ENCODE data around the gene ZFYVE16.
"Not testable (repeated sequence)": the region's sequence is repeated elsewhere in the genome, so short reads cannot be mapped to it uniquely, and the experiment has no call there.

The ZFYVE16 gene

DNA sequence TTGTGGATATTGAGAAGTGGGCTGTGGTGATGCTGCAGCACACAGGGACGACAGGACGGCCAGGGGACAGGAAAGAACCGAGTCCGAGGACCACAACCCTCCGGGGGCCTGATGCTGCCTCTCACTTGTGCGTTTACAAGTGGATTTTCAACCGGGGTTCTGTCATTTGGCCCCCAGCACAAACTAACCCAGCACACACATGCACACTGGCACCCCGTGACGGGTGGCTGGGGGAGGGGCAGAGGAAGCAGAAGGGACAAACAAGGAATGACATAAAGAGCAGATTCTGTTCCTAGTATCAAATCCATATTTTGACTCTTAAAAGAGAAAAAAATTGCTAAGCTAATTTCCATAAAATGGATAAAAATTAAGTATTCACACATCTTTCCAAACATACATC lies 18.3 kb upstream of the ZFYVE16 start:
- Histone ChIP-seq H3K9ac (ENCODE audit: low read depth, low read length) (no peak overlapping the region), H3K27me3 (ENCODE audit: control insufficient read depth, insufficient read depth, low read length) (no peaks in the 10 kb centered on the region), H3K4me1 (ENCODE audit: control insufficient read depth, insufficient read depth, low read length) (peaks cover 11% of the 10 kb centered on the region), H3K9me3 (ENCODE audit: control insufficient read depth, insufficient read depth, low read length) (no peaks in the 10 kb centered on the region), H3K36me3 (ENCODE audit: control insufficient read depth, insufficient read depth, low read length) (no peaks in the 10 kb centered on the region), H3K4me3 (ENCODE audit: low read depth, low read length) (no peak overlapping the region)

DNA sequence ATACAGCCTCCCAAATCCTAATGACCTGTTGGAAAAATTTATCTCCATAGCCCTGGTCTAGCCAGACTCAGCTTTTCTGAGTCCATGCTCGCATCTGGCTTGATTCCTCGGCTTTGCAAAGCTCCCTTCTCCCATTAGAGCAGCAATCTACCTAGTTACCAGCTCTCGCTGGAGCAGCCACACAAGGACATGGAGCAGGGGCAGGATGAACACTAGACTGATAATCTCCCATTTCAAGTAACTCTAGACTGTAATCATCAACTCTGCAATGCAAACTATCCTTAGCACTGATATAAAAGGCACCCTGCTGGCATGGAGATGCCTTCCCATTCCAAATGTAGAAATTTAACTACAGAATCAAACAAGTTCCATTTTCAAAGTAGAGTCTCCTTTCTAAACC lies 17.5 kb upstream of the ZFYVE16 start:
- not testable (repeated sequence) for H3K36me3 ChIP-seq (ENCODE audit: control insufficient read depth, insufficient read depth, low read length); H3K27me3 ChIP-seq (ENCODE audit: control insufficient read depth, insufficient read depth, low read length); H3K4me3 ChIP-seq (ENCODE audit: low read depth, low read length); H3K9ac ChIP-seq (ENCODE audit: low read depth, low read length); H3K9me3 ChIP-seq (ENCODE audit: control insufficient read depth, insufficient read depth, low read length)
- H3K4me1 ChIP-seq (ENCODE audit: control insufficient read depth, insufficient read depth, low read length) = peaks cover 11% of the 10 kb centered on the region

GRCh38 chr5:80391267-80391666 lies 16.6 kb upstream of the ZFYVE16 start:
- H3K4me3 ChIP-seq (ENCODE audit: low read depth, low read length); H3K9me3 ChIP-seq (ENCODE audit: control insufficient read depth, insufficient read depth, low read length); H3K9ac ChIP-seq (ENCODE audit: low read depth, low read length); H3K27me3 ChIP-seq (ENCODE audit: control insufficient read depth, insufficient read depth, low read length); H3K36me3 ChIP-seq (ENCODE audit: control insufficient read depth, insufficient read depth, low read length): not testable (repeated sequence)
- peaks cover 11% of the 10 kb centered on the region for H3K4me1 ChIP-seq (ENCODE audit: control insufficient read depth, insufficient read depth, low read length)

GRCh38 chr5:80399526-80400239 lies 8.2 kb upstream of the ZFYVE16 start:
- Histone ChIP-seq H3K36me3 (ENCODE audit: control insufficient read depth, insufficient read depth, low read length) (no peaks in the 10 kb centered on the region), H3K9ac (ENCODE audit: low read depth, low read length) (no peak overlapping the region), H3K4me1 (ENCODE audit: control insufficient read depth, insufficient read depth, low read length) (no peaks in the 10 kb centered on the region), H3K9me3 (ENCODE audit: control insufficient read depth, insufficient read depth, low read length) (no peaks in the 10 kb centered on the region), H3K4me3 (ENCODE audit: low read depth, low read length) (no peak overlapping the region), H3K27me3 (ENCODE audit: control insufficient read depth, insufficient read depth, low read length) (no peaks in the 10 kb centered on the region)

DNA sequence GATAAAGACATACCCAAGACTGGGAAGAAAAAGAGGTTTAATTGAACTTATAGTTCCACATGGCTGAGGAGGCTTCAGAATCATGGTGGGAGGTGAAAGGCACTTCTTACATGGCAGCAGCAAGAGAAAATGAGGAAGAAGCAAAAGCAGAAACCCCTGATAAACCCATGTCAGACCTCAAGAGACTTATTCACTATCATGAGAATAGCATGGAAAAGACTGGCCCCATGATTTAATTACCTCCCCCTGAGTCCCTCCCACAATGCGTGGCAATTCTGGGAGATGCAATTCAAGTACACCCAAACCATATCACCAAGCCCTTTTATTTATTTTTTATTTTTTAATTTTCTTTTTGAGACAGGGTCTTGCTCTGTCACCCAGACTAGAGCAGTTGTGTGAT lies 7.5 kb upstream of the ZFYVE16 start:
- not testable (repeated sequence) for H3K36me3 ChIP-seq (ENCODE audit: control insufficient read depth, insufficient read depth, low read length); H3K9me3 ChIP-seq (ENCODE audit: control insufficient read depth, insufficient read depth, low read length); H3K4me1 ChIP-seq (ENCODE audit: control insufficient read depth, insufficient read depth, low read length); H3K9ac ChIP-seq (ENCODE audit: low read depth, low read length); H3K27me3 ChIP-seq (ENCODE audit: control insufficient read depth, insufficient read depth, low read length); H3K4me3 ChIP-seq (ENCODE audit: low read depth, low read length)

- Histone ChIP-seq H3K4me1 (ENCODE audit: control insufficient read depth, insufficient read depth, low read length) (no peaks in the 10 kb centered on the region), H3K9me3 (ENCODE audit: control insufficient read depth, insufficient read depth, low read length) (no peaks in the 10 kb centered on the region), H3K4me3 (ENCODE audit: low read depth, low read length) (no peak overlapping the region), H3K36me3 (ENCODE audit: control insufficient read depth, insufficient read depth, low read length) (no peaks in the 10 kb centered on the region), H3K27me3 (ENCODE audit: control insufficient read depth, insufficient read depth, low read length) (no peaks in the 10 kb centered on the region), H3K9ac (ENCODE audit: low read depth, low read length) (no peak overlapping the region)
These were observed 4.1 kb upstream of the ZFYVE16 start for GRCh38 chr5:80403782-80404181.

- Histone ChIP-seq H3K9me3 (ENCODE audit: control insufficient read depth, insufficient read depth, low read length) (no peaks in the 10 kb centered on the region), H3K4me1 (ENCODE audit: control insufficient read depth, insufficient read depth, low read length) (peaks cover 5% of the 10 kb centered on the region), H3K4me3 (ENCODE audit: low read depth, low read length) (peak overlapping the region; percentile 78), H3K9ac (ENCODE audit: low read depth, low read length) (peak overlapping the region; percentile 97), H3K27me3 (ENCODE audit: control insufficient read depth, insufficient read depth, low read length) (no peaks in the 10 kb centered on the region), H3K36me3 (ENCODE audit: control insufficient read depth, insufficient read depth, low read length) (no peaks in the 10 kb centered on the region)
These were observed 707 bp upstream of the ZFYVE16 start for GRCh38 chr5:80406980-80407734.

- no peaks in the 10 kb centered on the region for H3K36me3 ChIP-seq (ENCODE audit: control insufficient read depth, insufficient read depth, low read length)
- peak overlapping the region; percentile 97 for H3K9ac ChIP-seq (ENCODE audit: low read depth, low read length)
- no peaks in the 10 kb centered on the region for H3K9me3 ChIP-seq (ENCODE audit: control insufficient read depth, insufficient read depth, low read length)
- no peaks in the 10 kb centered on the region for H3K27me3 ChIP-seq (ENCODE audit: control insufficient read depth, insufficient read depth, low read length)
- H3K4me1 ChIP-seq (ENCODE audit: control insufficient read depth, insufficient read depth, low read length) = peaks cover 5% of the 10 kb centered on the region
- H3K4me3 ChIP-seq (ENCODE audit: low read depth, low read length) = peak overlapping the region; percentile 78
These were observed 861 bp downstream of the ZFYVE16 start for GRCh38 chr5:80408484-80409366.

DNA sequence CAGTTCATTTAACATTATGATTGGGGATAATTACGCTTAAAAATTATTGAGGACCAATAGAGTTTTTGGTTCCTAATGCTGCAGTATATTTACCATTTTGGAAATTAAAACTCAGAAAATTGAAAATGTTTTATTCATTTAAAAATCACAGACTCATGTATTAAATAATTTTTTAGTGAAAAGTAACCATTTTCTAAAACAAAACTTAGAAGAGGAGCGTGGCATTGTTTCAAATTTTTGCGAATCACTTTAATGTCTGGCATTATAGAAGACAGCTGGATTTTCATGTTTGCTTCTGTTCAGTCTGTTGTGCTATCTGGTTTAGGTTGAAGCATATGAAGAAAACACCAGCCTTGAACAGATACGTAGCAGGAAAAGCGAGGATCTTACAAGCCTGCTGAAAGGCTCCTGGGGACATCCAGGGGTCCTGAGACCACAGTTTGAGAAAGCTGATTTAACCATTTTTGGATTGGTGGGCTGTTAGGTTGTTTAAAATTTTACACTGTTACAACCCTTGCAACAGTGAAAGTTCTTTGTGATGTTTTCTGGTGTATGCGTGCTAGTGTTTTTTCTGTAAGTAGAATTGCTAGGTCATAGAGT lies 1.6 kb downstream of the ZFYVE16 start:
- no peak overlapping the region for H3K9ac ChIP-seq (ENCODE audit: low read depth, low read length)
- no peaks in the 10 kb centered on the region for H3K36me3 ChIP-seq (ENCODE audit: control insufficient read depth, insufficient read depth, low read length)
- H3K27me3 ChIP-seq (ENCODE audit: control insufficient read depth, insufficient read depth, low read length) = no peaks in the 10 kb centered on the region
- no peaks in the 10 kb centered on the region for H3K9me3 ChIP-seq (ENCODE audit: control insufficient read depth, insufficient read depth, low read length)
- H3K4me1 ChIP-seq (ENCODE audit: control insufficient read depth, insufficient read depth, low read length) = peaks cover 5% of the 10 kb centered on the region
- H3K4me3 ChIP-seq (ENCODE audit: low read depth, low read length) = peak overlapping the region; percentile 78

GRCh38 chr5:80411589-80412219 lies 3.8 kb downstream of the ZFYVE16 start:
- Histone ChIP-seq H3K36me3 (ENCODE audit: control insufficient read depth, insufficient read depth, low read length) (no peaks in the 10 kb centered on the region), H3K4me1 (ENCODE audit: control insufficient read depth, insufficient read depth, low read length) (peaks cover 5% of the 10 kb centered on the region), H3K9ac (ENCODE audit: low read depth, low read length) (no peak overlapping the region), H3K27me3 (ENCODE audit: control insufficient read depth, insufficient read depth, low read length) (no peaks in the 10 kb centered on the region), H3K9me3 (ENCODE audit: control insufficient read depth, insufficient read depth, low read length) (no peaks in the 10 kb centered on the region), H3K4me3 (ENCODE audit: low read depth, low read length) (no peak overlapping the region)

GRCh38 chr5:80414113-80414512 lies 6.2 kb downstream of the ZFYVE16 start:
- Histone ChIP-seq H3K9me3 (ENCODE audit: control insufficient read depth, insufficient read depth, low read length) (no peaks in the 10 kb centered on the region), H3K4me3 (ENCODE audit: low read depth, low read length) (no peak overlapping the region), H3K36me3 (ENCODE audit: control insufficient read depth, insufficient read depth, low read length) (no peaks in the 10 kb centered on the region), H3K27me3 (ENCODE audit: control insufficient read depth, insufficient read depth, low read length) (no peaks in the 10 kb centered on the region), H3K4me1 (ENCODE audit: control insufficient read depth, insufficient read depth, low read length) (peaks cover 5% of the 10 kb centered on the region), H3K9ac (ENCODE audit: low read depth, low read length) (no peak overlapping the region)
